Naive thymus-derived CD8-positive, alpha-beta T cell (primary cell): ENCODE data around the gene ATP11A. TPM values are rescaled to one million over a fixed set of nuclear protein-coding genes. Genes with fewer than 3 reads are reported as not detected.
A peak's percentile ranks its signal among the peaks of the same experiment; 100 is the strongest.
"Not testable (repeated sequence)": the region's sequence is repeated elsewhere in the genome, so short reads cannot be mapped to it uniquely, and the experiment has no call there.

Experiments
- ATAC-seq, 2 donors: fragments of 150-1000 bp; cut with Tn5 transposase in 1 of 2; sonication (Bioruptor Pico), chemical (Tn5 transposase) in 1 of 2; 1 replicate in 1 of 2; 2 replicates in 1 of 2; pipeline ENCODE4 v1.10.0; 2021; ENCODE audit warnings: mild to moderate bottlenecking in 2 of 2, moderate library complexity in 2 of 2
- POLR2A ChIA-PET: fragments of 350-600 bp; sonication (Branson Sonifier 250); formaldehyde crosslinking; loops from one replicate; lab custom pipeline; 2021; ENCODE audit warnings: antibody characterized with exemption; lab: Charles Lee
- DNase-seq, 10 donors: peaks; one replicate each; pipeline versions ENCODE4 v3.0.0 to v3.0.0-alpha.2; 2020 to 2022
- H3K27ac Mint-ChIP-seq, 10 donors: one replicate each; pipeline ENCODE4 v1.8.0; 2020 to 2022; ENCODE audit warnings: mild to moderate bottlenecking in 10 of 10, mixed read lengths in 10 of 10, moderate library complexity in 4 of 10, inconsistent platforms in 1 of 10
- H3K27me3 Mint-ChIP-seq, 5 donors: one replicate each; pipeline ENCODE4 v1.8.0; 2021 to 2022; ENCODE audit warnings: mixed read lengths in 5 of 5
- H3K36me3 Mint-ChIP-seq, 3 donors: one replicate each; pipeline ENCODE4 v1.8.0; 2020 to 2022; ENCODE audit warnings: mixed read lengths in 3 of 3, mild to moderate bottlenecking in 2 of 3, inconsistent platforms in 1 of 3
- H3K4me1 Mint-ChIP-seq, 4 donors: one replicate each; pipeline ENCODE4 v1.8.0; 2021 to 2022; ENCODE audit warnings: mixed read lengths in 4 of 4
- H3K4me3 Mint-ChIP-seq, 10 donors: one replicate each; pipeline ENCODE4 v1.8.0; 2020 to 2022; ENCODE audit warnings: mild to moderate bottlenecking in 10 of 10, mixed read lengths in 10 of 10, moderate library complexity in 6 of 10, inconsistent platforms in 1 of 10
- H3K9me3 Mint-ChIP-seq, 9 donors: one replicate each; pipeline ENCODE4 v1.8.0; 2020 to 2022; ENCODE audit warnings: mixed read lengths in 9 of 9, mild to moderate bottlenecking in 3 of 9, inconsistent platforms in 1 of 9, moderate library complexity in 1 of 9
- polyA plus RNA-seq, 3 donors: library from polyadenylated mRNA; unstranded; fragments of 300-500 nt; fragmentation: Illumina TruSeq; gene quantifications; one replicate each; pipeline ENCODE4 v1.2.3, GENCODE V29; 2021
- total RNA-seq, 8 experiments: library from RNA in 2 of 8; stranded (reverse) in 2 of 8; gene quantifications; one replicate each; pipeline ENCODE4 v1.2.3 and lab custom pipeline; 2021 to 2026

ATP11A gene
- total and polyA plus RNA-seq, 5 experiments from 2014 or later, result 0.76 to 23.9 (median 3.1) TPM

DNA sequence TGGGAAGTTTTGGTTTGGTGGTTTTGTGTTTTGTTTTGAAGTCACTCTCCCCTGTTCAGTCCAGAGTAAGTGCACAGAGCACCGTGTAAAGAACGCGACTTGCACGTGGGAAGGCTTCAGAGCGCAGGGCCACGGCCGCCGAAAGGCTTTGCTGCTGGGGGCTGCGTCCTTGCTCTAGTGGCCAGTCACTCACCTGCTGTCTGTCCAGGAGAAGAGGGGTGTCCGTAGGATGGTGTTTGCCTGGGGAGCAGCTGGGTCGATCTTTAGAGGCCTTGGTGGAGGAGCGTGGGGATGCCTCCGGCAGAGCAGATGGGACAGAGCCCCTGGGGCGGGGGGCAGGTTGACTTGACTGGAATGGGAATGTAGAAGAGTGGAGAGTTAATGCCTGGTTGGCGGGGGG is 162.6 kb downstream of the ATP11A start:
- ATAC-seq, result no peak
- Mint-ChIP-seq H3K4me3 (no peak overlapping the region), H3K36me3 (peaks cover 5 to 64% (median 52%) of the 10 kb centered on the region in 3 donors), H3K27ac (no peak overlapping the region), H3K27me3 (no peaks in the 10 kb centered on the region), H3K4me1 (peaks cover 0 to 2% (median 0%) of the 10 kb centered on the region in 4 donors), H3K9me3 (no peaks in the 10 kb centered on the region)
- POLR2A ChIA-PET, result no interaction called here
- no peak for DNase-seq

DNA sequence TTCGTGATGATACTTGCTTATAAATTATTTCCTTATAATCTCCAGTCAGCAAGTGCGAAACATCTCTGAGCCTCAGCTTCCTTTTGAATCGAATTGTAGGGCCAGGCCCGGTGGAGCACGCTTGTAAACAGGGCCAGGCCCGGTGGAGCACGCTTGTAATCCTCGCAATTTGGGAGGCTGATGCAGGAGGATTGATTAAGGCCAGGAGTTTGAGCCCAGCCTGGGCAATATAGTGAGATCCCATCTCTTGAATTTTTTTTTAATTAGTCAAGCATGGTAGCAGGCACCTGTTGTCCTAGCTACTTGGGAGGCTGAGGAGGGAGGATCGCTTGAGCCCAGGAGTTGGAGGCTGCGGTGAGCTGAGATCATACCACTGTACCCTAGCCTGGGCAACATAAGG is 163.0 kb downstream of the ATP11A start:
- no peak for ATAC-seq
- H3K4me1 Mint-ChIP-seq, result peaks cover 0 to 2% (median 0%) of the 10 kb centered on the region in 4 donors
- H3K36me3 Mint-ChIP-seq, result peaks cover 5 to 67% (median 50%) of the 10 kb centered on the region in 3 donors
- POLR2A ChIA-PET, result no interaction called here
- H3K4me3 Mint-ChIP-seq, result no peak overlapping the region
- H3K27ac Mint-ChIP-seq, result no peak overlapping the region
- no peaks in the 10 kb centered on the region for H3K27me3 Mint-ChIP-seq
- H3K9me3 Mint-ChIP-seq, result no peaks in the 10 kb centered on the region
- no peak for DNase-seq

DNA sequence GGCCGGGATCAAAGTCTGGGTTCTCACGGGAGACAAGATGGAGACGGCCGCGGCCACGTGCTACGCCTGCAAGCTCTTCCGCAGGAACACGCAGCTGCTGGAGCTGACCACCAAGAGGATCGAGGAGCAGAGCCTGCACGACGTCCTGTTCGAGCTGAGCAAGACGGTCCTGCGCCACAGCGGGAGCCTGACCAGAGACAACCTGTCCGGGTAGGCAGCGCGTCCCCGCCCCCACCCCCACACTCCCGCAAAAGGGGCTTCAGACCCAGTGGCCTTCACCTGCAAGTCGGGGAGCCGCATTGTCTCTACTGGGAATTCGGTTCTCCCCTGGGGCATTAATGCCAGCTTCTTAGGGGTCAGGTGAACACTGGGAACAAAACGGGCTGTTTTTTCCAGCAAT is 164.5 kb downstream of the ATP11A start:
- peaks cover 0 to 2% (median 0%) of the 10 kb centered on the region in 4 donors for H3K4me1 Mint-ChIP-seq
- H3K36me3 Mint-ChIP-seq, result peaks cover 5 to 77% (median 53%) of the 10 kb centered on the region in 3 donors
- no peaks in the 10 kb centered on the region for H3K27me3 Mint-ChIP-seq
- peak in 1 of 10 donors; percentile 23 for DNase-seq
- H3K27ac Mint-ChIP-seq, result no peak overlapping the region
- no peaks in the 10 kb centered on the region for H3K9me3 Mint-ChIP-seq
- ATAC-seq, result no peak
- no peak overlapping the region for H3K4me3 Mint-ChIP-seq
- POLR2A ChIA-PET, result no interaction called here

DNA sequence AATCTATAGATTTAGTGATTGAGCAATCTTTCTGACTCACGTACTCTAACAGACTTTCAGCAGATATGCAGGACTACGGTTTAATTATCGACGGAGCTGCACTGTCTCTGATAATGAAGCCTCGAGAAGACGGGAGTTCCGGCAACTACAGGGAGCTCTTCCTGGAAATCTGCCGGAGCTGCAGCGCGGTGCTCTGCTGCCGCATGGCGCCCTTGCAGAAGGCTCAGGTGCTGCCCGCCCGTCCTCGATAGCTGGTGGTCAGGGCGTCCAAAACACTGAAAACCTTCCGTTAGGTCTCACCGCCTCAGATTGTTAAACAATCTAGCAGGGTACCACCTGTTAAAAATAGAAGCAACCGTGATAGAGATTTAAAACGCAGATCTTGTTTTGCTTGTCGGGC is 166.0 kb downstream of the ATP11A start:
- no peaks in the 10 kb centered on the region for H3K27me3 Mint-ChIP-seq
- H3K9me3 Mint-ChIP-seq, result no peaks in the 10 kb centered on the region
- POLR2A ChIA-PET, result no interaction called here
- no peak overlapping the region for H3K4me3 Mint-ChIP-seq
- H3K27ac Mint-ChIP-seq, result no peak overlapping the region
- DNase-seq (peak in 1 of 10 donors; percentile 1), ATAC-seq (no peak)
- peaks cover 3 to 76% (median 57%) of the 10 kb centered on the region in 3 donors for H3K36me3 Mint-ChIP-seq
- no peaks in the 10 kb centered on the region for H3K4me1 Mint-ChIP-seq

DNA sequence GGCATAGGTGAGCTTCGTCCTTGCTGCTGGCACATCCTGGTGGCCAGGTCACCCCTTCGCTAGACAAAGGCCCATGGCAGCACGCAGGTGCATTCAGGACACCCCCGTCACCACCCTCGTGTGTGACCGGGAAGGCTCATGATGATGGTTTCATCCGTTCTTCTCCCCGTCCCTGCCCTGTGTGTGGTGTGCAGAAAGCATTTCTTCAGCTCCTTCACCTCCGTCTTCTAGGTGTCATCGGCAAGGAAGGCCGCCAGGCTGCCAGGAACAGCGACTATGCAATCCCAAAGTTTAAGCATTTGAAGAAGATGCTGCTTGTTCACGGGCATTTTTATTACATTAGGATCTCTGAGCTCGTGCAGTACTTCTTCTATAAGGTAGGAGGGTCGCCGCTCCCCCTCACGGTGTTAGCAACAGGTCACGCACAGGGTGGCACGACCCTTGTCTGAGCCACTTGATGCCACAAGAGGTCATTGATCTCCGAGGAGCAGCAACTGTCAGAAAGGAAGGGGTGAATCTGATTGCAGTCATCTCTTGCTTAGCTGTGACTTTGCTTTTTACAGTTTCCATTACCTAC is 168.2 kb downstream of the ATP11A start:
- ATAC-seq (no peak), DNase-seq (peak in 1 of 10 donors; percentile 54)
- POLR2A ChIA-PET, result no interaction called here
- no peaks in the 10 kb centered on the region for H3K27me3 Mint-ChIP-seq
- H3K4me1 Mint-ChIP-seq, result no peaks in the 10 kb centered on the region
- peak overlapping the region in 1 of 10 donors; percentile 18 for H3K27ac Mint-ChIP-seq
- no peak overlapping the region for H3K4me3 Mint-ChIP-seq
- no peaks in the 10 kb centered on the region for H3K9me3 Mint-ChIP-seq
- peaks cover 0 to 72% (median 42%) of the 10 kb centered on the region in 3 donors for H3K36me3 Mint-ChIP-seq

DNA sequence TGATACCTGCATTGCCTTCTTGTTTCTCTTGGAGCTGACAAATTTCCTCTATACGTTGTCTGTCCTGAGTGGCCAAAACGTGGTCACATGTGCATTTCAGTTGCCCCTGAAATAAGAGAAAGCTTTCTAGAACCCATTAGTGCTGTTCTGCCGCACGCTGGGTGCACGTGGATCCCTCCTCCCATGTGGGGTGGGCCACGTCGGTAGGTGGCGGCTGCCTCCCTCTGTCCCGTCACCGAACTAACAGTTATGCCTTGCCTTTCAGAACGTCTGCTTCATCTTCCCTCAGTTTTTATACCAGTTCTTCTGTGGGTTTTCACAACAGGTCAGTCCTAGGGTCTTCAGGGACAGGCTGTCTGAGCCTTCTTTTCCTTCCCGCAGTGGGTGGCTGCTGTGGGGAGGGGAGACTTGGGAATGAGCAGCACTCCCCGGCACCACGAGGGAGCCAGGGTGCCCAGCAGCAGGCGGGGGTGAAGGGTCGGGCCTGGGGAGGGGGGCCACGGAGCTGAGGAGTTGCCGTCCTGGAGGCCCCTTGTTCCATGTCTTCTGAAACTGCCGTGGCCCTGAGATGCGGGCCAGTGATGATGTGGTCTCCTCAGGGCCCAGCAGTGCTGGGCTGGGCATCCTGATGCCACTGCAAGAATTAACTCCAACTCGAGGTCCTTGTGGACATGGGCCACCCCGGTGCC is 169.4 kb downstream of the ATP11A start:
- POLR2A ChIA-PET, result no interaction called here
- ATAC-seq (no peak), DNase-seq (no peak)
- Mint-ChIP-seq H3K9me3 (no peaks in the 10 kb centered on the region), H3K27ac (no peak overlapping the region), H3K36me3 (peaks cover 0 to 62% (median 39%) of the 10 kb centered on the region in 3 donors), H3K27me3 (no peaks in the 10 kb centered on the region), H3K4me3 (no peak overlapping the region), H3K4me1 (no peaks in the 10 kb centered on the region)

DNA sequence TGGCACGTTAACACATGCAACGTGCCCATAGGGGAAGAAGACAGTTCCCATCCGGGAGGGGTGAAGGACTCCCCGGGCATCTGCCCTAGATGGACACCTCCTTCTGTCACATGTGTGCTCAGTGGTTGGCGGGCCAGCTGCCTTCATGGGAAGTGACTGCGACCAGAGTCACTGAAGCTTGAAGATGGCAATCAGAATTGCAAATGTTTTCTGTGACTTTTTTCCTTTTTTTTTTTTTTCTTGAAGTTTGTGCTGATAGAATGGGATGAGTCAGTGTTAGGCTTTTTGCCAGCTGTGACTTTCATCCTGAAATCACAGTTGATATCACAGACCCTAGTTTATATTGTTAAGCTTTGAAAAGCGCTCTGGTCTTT is 170.0 kb downstream of the ATP11A start:
- POLR2A ChIA-PET, result no interaction called here
- Mint-ChIP-seq H3K9me3 (no peaks in the 10 kb centered on the region), H3K4me3 (no peak overlapping the region), H3K27ac (no peak overlapping the region), H3K4me1 (no peaks in the 10 kb centered on the region), H3K36me3 (peaks cover 0 to 59% (median 35%) of the 10 kb centered on the region in 3 donors), H3K27me3 (no peaks in the 10 kb centered on the region)
- DNase-seq (no peak), ATAC-seq (no peak)

DNA sequence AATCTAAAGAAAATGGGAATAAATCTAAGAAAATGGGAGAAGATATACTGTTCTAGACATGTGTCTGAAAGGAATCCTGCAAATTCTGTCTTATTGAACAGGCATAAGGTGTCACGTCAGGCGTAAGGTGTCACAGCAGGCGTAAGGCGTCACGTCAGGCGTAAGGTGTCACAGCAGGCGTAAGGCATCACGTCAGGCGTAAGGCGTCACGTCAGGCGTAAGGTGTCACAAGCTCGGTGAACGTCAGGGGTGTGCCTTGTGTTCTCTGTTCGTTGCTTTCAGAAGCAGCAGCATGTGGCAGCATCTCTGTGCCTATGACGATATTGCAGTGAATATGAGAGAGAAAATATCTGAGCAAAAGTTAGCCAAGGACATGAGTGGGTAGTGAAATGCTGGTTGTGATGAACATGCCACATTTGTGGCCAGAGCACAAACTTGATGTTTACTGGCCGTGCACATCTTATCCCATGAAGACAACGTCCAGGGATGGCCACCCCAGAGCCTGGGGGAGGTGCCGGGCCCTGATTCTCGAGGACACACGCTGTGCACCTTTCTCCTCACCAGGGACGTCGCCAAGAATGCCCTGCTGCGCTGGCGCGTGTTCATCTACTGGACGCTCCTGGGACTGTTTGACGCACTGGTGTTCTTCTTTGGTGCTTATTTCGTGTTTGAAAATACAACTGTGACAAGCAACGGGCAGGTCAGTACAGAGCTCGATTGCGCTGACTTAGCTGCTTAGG is 172.2 kb downstream of the ATP11A start:
- POLR2A ChIA-PET, result no interaction called here

DNA sequence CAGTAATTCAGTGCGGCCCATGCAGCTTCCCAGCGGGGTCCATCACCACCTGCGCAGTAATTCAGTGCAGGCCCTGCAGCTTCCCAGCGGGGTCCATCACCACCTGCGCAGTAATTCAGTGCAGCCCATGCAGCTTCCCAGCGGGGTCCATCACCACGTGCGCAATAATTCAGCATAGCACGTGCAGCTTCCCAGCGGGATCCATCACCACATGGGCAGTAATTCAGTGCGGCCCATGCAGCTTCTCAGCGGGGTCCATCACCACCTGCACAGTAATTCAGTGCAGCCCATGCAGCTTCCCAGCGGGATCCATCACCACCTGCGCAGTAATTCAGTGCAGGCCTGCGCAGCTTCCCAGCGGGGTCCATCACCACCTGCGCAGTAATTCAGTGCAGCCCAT is 173.5 kb downstream of the ATP11A start:
- H3K9me3 Mint-ChIP-seq, H3K27ac Mint-ChIP-seq, H3K4me3 Mint-ChIP-seq, POLR2A ChIA-PET, DNase-seq, ATAC-seq, H3K4me1 Mint-ChIP-seq, H3K27me3 Mint-ChIP-seq: not testable (repeated sequence)
- peaks cover 5 to 34% (median 18%) of the 10 kb centered on the region in 3 donors for H3K36me3 Mint-ChIP-seq

More for the DNA sequence above, 172.2 kb downstream of the ATP11A start:
- DNase-seq, result no peak
- no peaks in the 10 kb centered on the region for H3K27me3 Mint-ChIP-seq
- no peaks in the 10 kb centered on the region for H3K9me3 Mint-ChIP-seq
- no peak overlapping the region for H3K4me3 Mint-ChIP-seq
- no peaks in the 10 kb centered on the region for H3K4me1 Mint-ChIP-seq
- no peak overlapping the region for H3K27ac Mint-ChIP-seq
- peaks cover 5 to 43% (median 25%) of the 10 kb centered on the region in 3 donors for H3K36me3 Mint-ChIP-seq
- ATAC-seq, result no peak

DNA sequence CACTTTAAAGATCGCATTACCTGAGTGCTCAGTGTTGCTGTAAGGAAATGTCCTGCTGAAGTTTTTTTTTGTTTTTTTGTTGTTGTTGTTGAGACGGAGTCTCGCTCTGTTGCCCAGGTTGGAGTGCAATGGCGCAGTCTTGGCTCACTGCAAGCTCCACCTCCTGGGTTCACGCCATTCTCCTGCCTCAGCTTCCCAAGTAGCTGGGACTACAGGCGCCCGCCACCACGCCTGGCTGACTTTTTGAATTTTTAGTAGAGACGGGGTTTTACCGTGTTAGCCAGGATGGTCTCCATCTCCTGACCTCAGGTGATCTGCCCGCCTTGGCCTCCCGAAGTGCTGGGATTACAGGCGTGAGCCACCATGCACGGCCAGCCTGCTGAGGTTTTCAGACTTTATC is 175.6 kb downstream of the ATP11A start:
- peaks cover 5 to 23% (median 13%) of the 10 kb centered on the region in 3 donors for H3K36me3 Mint-ChIP-seq
- POLR2A ChIA-PET, H3K4me3 Mint-ChIP-seq, H3K27ac Mint-ChIP-seq, DNase-seq, H3K27me3 Mint-ChIP-seq, ATAC-seq, H3K9me3 Mint-ChIP-seq, H3K4me1 Mint-ChIP-seq: not testable (repeated sequence)

DNA sequence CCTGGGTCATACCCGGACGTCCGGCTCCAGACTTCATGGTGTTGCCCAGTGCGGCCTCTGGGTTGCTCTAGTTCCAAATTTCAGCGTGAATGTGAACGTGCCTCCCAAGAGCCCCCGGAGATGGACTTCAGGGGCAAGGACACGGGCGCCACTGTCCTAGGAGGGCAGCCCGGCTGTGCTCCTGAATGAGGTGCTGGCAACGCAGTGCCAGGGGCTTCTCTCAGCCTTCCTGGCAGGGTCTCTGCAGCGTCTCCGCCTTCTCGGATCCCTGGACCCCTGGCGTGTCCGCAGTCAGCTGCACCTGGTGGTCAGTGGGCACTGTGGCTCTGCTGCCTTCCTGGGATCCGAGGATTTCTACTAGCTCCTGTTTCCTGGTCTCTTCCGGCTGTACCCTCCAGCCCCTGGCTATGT is 177.5 kb downstream of the ATP11A start:
- H3K27me3 Mint-ChIP-seq, result no peaks in the 10 kb centered on the region
- DNase-seq (peak in 1 of 10 donors; percentile 15), ATAC-seq (no peak)
- H3K36me3 Mint-ChIP-seq, result peaks cover 5 to 12% (median 10%) of the 10 kb centered on the region in 3 donors
- POLR2A ChIA-PET, result no interaction called here
- peaks cover 0 to 8% (median 2%) of the 10 kb centered on the region in 4 donors for H3K4me1 Mint-ChIP-seq
- H3K4me3 Mint-ChIP-seq, result no peak overlapping the region
- peak overlapping the region in 1 of 10 donors; percentile 59 for H3K27ac Mint-ChIP-seq
- peaks cover 0 to 4% (median 0%) of the 10 kb centered on the region in 9 donors for H3K9me3 Mint-ChIP-seq

DNA sequence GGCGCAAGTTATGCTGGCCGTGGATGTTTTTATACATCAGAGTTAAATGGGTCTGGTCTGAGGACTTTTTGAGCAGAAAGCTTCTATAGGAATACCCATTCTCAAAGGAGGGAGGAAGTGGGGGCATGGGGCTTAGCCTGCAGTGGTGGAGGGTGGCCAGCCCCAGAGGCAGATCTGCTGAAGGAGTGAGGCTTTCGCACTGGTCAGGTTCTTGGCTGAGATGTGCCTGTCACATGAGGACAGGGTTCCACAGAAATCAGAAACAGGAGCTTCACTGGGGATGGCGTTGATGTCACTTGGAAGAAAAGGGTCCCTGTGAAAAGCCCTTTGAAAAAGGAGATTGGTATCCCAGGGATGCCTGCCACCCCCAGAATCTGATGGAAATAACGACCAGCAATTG is 178.5 kb downstream of the ATP11A start:
- peaks cover 4 to 17% (median 11%) of the 10 kb centered on the region in 4 donors for H3K4me1 Mint-ChIP-seq
- no peak overlapping the region for H3K4me3 Mint-ChIP-seq
- POLR2A ChIA-PET, result no interaction called here
- peak overlapping the region in 1 of 10 donors; percentile 35 for H3K27ac Mint-ChIP-seq
- peaks cover 5 to 12% (median 7%) of the 10 kb centered on the region in 3 donors for H3K36me3 Mint-ChIP-seq
- peaks cover 0 to 12% (median 4%) of the 10 kb centered on the region in 9 donors for H3K9me3 Mint-ChIP-seq
- no peaks in the 10 kb centered on the region for H3K27me3 Mint-ChIP-seq
- no peak for DNase-seq
- ATAC-seq, result no peak
